ENCODE results near the gene PRMT7. TPM values are rescaled to one million over a fixed set of nuclear protein-coding genes. Genes with fewer than 3 reads are reported as not detected.

The PRMT7 gene
- total and polyA plus RNA-seq, 5 experiments from 2014 or later, result 35.7 to 112 (median 49.9) TPM

GRCh38 chr16:68399456-68399855, 88.6 kb downstream of the PRMT7 start:
- Mint-ChIP-seq H3K4me3 (no peak overlapping the region), H3K4me1 (peaks cover 12 to 17% (median 13%) of the 10 kb centered on the region in 4 donors), H3K36me3 (no peaks in the 10 kb centered on the region), H3K9me3 (no peaks in the 10 kb centered on the region), H3K27ac (peak overlapping the region in 2 of 10 donors; percentile 11 to 36), H3K27me3 (peaks cover 0 to 3% (median 0%) of the 10 kb centered on the region in 5 donors)
- DNase-seq (peak in 1 of 10 donors; percentile 13), ATAC-seq (no peak)
- POLR2A ChIA-PET, result no interaction called here

GRCh38 chr16:68400083-68400923, 89.5 kb downstream of the PRMT7 start:
- no peak for ATAC-seq
- no peaks in the 10 kb centered on the region for H3K9me3 Mint-ChIP-seq
- H3K27ac Mint-ChIP-seq, result no peak overlapping the region
- H3K27me3 Mint-ChIP-seq, result peaks cover 0 to 3% (median 0%) of the 10 kb centered on the region in 5 donors
- POLR2A ChIA-PET, result interaction anchor here (0.6 to 1.9 kb wide), 2 partner anchors 17 to 172 kb away, joined by 3 to 5 read pairs; no protein-coding TSS in a partner anchor
- no peak overlapping the region for H3K4me3 Mint-ChIP-seq
- DNase-seq, result peak in 1 of 10 donors; percentile 34
- H3K36me3 Mint-ChIP-seq, result no peaks in the 10 kb centered on the region
- peaks cover 12 to 17% (median 13%) of the 10 kb centered on the region in 4 donors for H3K4me1 Mint-ChIP-seq

GRCh38 chr16:68400924-68401460, 90.2 kb downstream of the PRMT7 start:
- H3K36me3 Mint-ChIP-seq, result no peaks in the 10 kb centered on the region
- ATAC-seq, result peak in 1 of 2 donors; percentile 80
- H3K4me1 Mint-ChIP-seq, result peaks cover 12 to 17% (median 13%) of the 10 kb centered on the region in 4 donors
- POLR2A ChIA-PET, result interaction anchor here (0.6 to 1.9 kb wide), 2 partner anchors 17 to 173 kb away, joined by 3 to 5 read pairs; no protein-coding TSS in a partner anchor
- peak in 2 of 10 donors; percentile 24 to 56 for DNase-seq
- no peak overlapping the region for H3K4me3 Mint-ChIP-seq
- H3K27me3 Mint-ChIP-seq, result peaks cover 0 to 3% (median 0%) of the 10 kb centered on the region in 5 donors
- peak overlapping the region in 3 of 10 donors; percentile 55 to 79 (median 57) for H3K27ac Mint-ChIP-seq
- no peaks in the 10 kb centered on the region for H3K9me3 Mint-ChIP-seq

GRCh38 chr16:68401871-68402747, 91.3 kb downstream of the PRMT7 start:
- H3K27me3 Mint-ChIP-seq, result peaks cover 0 to 2% (median 0%) of the 10 kb centered on the region in 5 donors
- POLR2A ChIA-PET, result no interaction called here
- DNase-seq (peak in 1 of 10 donors; percentile 10), ATAC-seq (no peak)
- no peaks in the 10 kb centered on the region for H3K36me3 Mint-ChIP-seq
- H3K27ac Mint-ChIP-seq, result peak overlapping the region in 2 of 10 donors; percentile 37 to 79
- H3K4me1 Mint-ChIP-seq, result peaks cover 7 to 10% (median 9%) of the 10 kb centered on the region in 4 donors
- no peak overlapping the region for H3K4me3 Mint-ChIP-seq
- no peaks in the 10 kb centered on the region for H3K9me3 Mint-ChIP-seq

GRCh38 chr16:68402748-68403040, 91.9 kb downstream of the PRMT7 start:
- H3K27me3 Mint-ChIP-seq, result peaks cover 0 to 2% (median 0%) of the 10 kb centered on the region in 5 donors
- no peak for ATAC-seq
- POLR2A ChIA-PET, result interaction anchor here (1.7 kb wide), 1 partner anchor 14 kb away, joined by 4 read pairs; no protein-coding TSS in a partner anchor
- DNase-seq, result peak in 1 of 10 donors; percentile 18
- H3K9me3 Mint-ChIP-seq, result no peaks in the 10 kb centered on the region
- H3K4me3 Mint-ChIP-seq, result no peak overlapping the region
- H3K36me3 Mint-ChIP-seq, result no peaks in the 10 kb centered on the region
- no peak overlapping the region for H3K27ac Mint-ChIP-seq
- H3K4me1 Mint-ChIP-seq, result peaks cover 7 to 10% (median 8%) of the 10 kb centered on the region in 4 donors

GRCh38 chr16:68403177-68403576, 92.4 kb downstream of the PRMT7 start:
- ATAC-seq (no peak), DNase-seq (no peak)
- peaks cover 0 to 2% (median 0%) of the 10 kb centered on the region in 5 donors for H3K27me3 Mint-ChIP-seq
- peaks cover 7 to 10% (median 8%) of the 10 kb centered on the region in 4 donors for H3K4me1 Mint-ChIP-seq
- POLR2A ChIA-PET, result interaction anchor here (1.7 kb wide), 1 partner anchor 14 kb away, joined by 4 read pairs; no protein-coding TSS in a partner anchor
- H3K27ac Mint-ChIP-seq, result no peak overlapping the region
- H3K4me3 Mint-ChIP-seq, result no peak overlapping the region
- H3K9me3 Mint-ChIP-seq, result no peaks in the 10 kb centered on the region
- H3K36me3 Mint-ChIP-seq, result no peaks in the 10 kb centered on the region

GRCh38 chr16:68403704-68404103, 92.9 kb downstream of the PRMT7 start:
- POLR2A ChIA-PET, result interaction anchor here (1.7 kb wide), 1 partner anchor 13 kb away, joined by 4 read pairs; no protein-coding TSS in a partner anchor
- H3K27ac Mint-ChIP-seq, result peak overlapping the region in 1 of 10 donors; percentile 68

GRCh38 chr16:68404736-68405345, 94.0 kb downstream of the PRMT7 start:
- Mint-ChIP-seq H3K36me3 (no peaks in the 10 kb centered on the region), H3K27ac (peak overlapping the region in 1 of 10 donors; percentile 19), H3K4me3 (no peak overlapping the region), H3K4me1 (peaks cover 7 to 10% (median 8%) of the 10 kb centered on the region in 4 donors), H3K9me3 (no peaks in the 10 kb centered on the region), H3K27me3 (peaks cover 0 to 2% (median 0%) of the 10 kb centered on the region in 5 donors)
- ATAC-seq, result no peak
- no peak for DNase-seq
- POLR2A ChIA-PET, result interaction anchor here (0.7 to 2.6 kb wide), 2 partner anchors 12 to 668 kb away, joined by 7 to 8 read pairs; no protein-coding TSS in a partner anchor

More at GRCh38 chr16:68403704-68404103, 92.9 kb downstream of the PRMT7 start:
- Mint-ChIP-seq H3K4me1 (peaks cover 7 to 10% (median 8%) of the 10 kb centered on the region in 4 donors), H3K36me3 (no peaks in the 10 kb centered on the region), H3K4me3 (no peak overlapping the region), H3K27me3 (peaks cover 0 to 2% (median 0%) of the 10 kb centered on the region in 5 donors), H3K9me3 (no peaks in the 10 kb centered on the region)
- DNase-seq (no peak), ATAC-seq (no peak)

- Mint-ChIP-seq H3K4me1 (peaks cover 0 to 3% (median 2%) of the 10 kb centered on the region in 4 donors), H3K36me3 (no peaks in the 10 kb centered on the region), H3K9me3 (no peaks in the 10 kb centered on the region), H3K27ac (no peak overlapping the region), H3K27me3 (peaks cover 0 to 2% (median 0%) of the 10 kb centered on the region in 5 donors), H3K4me3 (no peak overlapping the region)
- POLR2A ChIA-PET, result interaction anchor here (2.6 kb wide), 1 partner anchor 10 kb away, joined by 8 read pairs; no protein-coding TSS in a partner anchor
- ATAC-seq, result no peak
- DNase-seq, result no peak
Observed at GRCh38 chr16:68406458-68407152, 95.8 kb downstream of the PRMT7 start.

Measured in naive thymus-derived CD8-positive, alpha-beta T cell (primary cell).